IPS-18c (cell line): ENCODE data around the gene THEM4.

Experiments used
- H3K4me3 ChIP-seq: 2 replicates; pipeline ENCODE4 v1.7.0; 2013; ENCODE audit warnings: low read depth, mild to moderate bottlenecking, low read length, moderate library complexity; ENCODE audit not compliant: insufficient read depth
- H3K9me3 ChIP-seq: one replicate; pipeline ENCODE4 v1.6.1; 2013; ENCODE audit warnings: mild to moderate bottlenecking, low read length, moderate library complexity; ENCODE audit not compliant: control insufficient read depth, insufficient read depth

Gene THEM4

DNA sequence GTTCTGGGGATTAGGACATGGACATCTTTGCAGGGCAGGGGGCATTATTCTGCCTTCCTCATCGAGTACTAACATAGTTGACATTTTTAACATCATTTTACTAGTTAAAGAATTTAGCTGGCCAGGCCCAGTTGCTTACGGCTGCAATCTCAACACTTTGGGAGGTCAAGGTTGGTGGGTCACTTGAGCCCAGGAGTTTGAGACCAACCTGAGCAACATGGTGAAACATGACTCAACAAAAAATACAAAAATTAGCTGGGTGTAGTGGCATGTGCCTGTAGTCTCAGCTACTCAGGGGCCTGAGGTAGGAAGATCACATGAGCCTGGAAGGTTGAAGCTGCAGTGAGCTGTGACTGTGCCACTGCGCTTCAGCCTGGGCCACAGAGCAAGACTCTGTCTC lies 29.8 kb upstream of the THEM4 start:
- no peak overlapping the region for H3K4me3 ChIP-seq
- no peaks in the 10 kb centered on the region for H3K9me3 ChIP-seq

DNA sequence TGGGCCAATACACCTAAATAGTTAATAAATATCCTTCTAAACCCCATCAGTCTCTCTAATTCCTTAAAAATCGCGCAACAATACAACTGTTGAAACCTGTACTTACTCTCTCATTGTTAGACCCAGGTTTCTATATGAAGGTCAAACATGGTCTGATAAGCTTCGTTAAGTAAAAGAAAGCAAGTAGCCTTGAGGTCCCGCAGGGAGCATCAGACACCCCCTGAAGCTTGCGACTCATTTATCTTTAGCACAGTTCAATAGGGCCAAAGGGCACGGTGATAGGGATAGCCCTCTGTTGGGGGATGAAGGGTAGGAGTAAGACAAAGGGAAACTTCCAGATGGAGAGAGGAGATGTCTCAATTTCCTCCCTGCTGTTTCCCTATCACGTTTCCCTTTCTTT lies 27.3 kb upstream of the THEM4 start:
- Histone ChIP-seq H3K9me3 (no peaks in the 10 kb centered on the region), H3K4me3 (no peak overlapping the region)

DNA sequence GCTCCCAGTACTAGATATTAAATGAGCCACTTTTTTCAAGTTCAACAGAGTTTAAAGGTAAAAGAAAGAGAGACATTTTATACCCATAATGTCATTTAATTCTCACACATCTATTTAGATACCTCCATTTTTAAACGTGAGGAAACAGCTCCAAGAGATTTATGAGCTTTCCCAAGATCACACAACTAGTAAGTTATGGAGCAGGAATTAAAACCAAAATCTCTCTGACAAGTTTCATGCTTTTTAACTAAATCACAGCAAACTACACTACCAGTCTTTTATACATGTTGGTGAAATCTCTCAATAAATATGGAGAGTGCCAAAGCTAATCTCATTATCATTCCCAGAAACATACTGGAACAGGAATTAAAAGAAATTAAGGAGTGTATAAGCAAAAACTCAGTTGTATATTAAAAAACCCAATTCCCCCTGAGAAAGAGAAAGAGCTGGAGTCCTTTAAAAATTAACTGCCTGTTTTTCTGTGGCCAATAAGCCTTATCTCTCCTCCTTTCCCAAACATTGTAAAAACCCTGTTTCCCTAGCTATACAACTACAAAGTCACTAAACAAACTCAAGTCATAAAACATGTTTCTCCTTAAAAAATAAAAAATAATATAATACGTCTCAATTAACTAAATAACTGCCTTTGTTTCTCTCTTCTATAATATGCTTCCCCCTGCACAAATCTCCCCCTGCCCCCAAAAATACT lies 26.7 kb upstream of the THEM4 start:
- no peak overlapping the region for H3K4me3 ChIP-seq
- no peaks in the 10 kb centered on the region for H3K9me3 ChIP-seq

DNA sequence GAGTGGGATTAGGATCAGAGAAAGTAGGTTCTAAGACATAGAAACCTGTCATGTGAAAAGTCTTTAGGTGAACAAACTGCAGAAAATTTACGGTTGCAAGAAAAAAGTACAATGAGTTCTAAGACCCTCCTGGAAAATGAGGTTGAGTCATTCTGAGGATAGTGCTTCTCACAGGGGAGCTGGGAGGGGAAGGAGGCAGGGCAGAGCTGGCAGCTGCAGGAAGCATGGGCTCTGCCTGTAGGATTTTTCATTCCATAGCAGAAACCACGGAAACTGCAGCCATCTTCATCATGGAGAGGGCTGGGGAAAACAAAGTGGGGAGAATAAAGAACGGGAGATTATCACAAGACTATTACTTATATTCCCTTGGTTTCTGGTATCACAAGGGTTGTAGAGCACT lies 25.8 kb upstream of the THEM4 start:
- Histone ChIP-seq H3K9me3 (no peaks in the 10 kb centered on the region), H3K4me3 (no peak overlapping the region)

DNA sequence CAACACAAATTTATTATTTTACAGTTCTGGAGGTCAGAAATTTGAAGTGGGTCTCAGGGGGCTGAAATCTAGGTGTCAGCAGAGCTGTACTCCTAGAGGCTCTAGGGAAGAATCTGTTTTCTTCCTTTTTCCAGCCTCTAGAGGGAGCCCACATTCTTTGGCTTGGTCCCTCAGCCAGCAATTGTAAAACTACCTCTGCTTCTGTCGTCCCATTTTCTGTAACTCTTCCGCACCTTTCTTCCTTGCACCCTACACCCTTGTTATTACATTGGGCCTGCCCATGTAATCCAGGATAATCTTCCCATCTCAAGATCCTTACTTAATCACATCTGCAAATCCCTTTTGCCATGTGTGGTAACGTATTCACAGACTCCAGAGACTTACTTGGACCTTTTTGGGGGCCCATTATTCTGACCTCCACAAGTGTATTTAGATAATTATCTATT lies 24.8 kb upstream of the THEM4 start:
- Histone ChIP-seq H3K4me3 (no peak overlapping the region), H3K9me3 (no peaks in the 10 kb centered on the region)

DNA sequence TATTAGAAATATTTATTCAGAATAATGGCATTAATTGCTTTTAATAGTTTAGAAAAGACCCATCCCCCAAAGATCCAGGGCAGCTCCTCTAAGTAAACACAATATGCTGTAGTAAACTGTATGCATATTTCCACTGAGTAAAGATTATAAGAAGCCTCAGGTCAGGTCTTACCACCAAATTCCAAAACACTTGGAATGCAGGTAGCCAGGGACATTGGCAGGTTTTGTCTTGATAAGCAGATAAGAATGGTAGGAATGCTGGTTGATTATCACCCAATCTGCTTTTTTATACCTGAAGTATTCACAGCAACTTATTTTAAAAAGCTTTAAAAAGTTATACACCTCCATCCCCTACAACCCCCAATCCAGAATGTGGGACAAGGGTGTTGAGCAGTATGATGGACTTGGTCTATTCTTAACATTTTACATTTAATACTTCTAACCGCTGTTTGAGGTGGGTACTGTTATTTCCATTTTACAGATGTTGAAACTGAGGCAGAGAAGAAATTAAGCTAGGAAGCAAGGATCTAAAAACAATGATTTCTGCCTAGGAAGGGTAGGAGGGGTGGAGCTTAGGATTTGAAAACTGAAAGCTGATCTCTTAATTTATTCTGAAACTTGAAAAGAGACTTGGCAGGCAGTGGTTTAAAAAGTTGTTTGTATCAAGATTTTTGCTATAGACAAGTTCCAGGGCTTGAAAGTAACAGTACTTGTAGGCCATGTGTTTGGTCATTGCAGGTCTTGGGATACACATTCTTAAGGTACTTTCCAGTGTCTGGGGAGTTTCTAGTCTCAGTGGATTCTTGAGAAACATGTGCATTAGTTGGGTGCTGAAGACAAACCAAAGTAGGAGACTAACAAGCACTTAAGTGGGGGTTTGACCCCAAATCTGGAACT lies 15.6 kb upstream of the THEM4 start:
- no peak overlapping the region for H3K4me3 ChIP-seq
- no peaks in the 10 kb centered on the region for H3K9me3 ChIP-seq

DNA sequence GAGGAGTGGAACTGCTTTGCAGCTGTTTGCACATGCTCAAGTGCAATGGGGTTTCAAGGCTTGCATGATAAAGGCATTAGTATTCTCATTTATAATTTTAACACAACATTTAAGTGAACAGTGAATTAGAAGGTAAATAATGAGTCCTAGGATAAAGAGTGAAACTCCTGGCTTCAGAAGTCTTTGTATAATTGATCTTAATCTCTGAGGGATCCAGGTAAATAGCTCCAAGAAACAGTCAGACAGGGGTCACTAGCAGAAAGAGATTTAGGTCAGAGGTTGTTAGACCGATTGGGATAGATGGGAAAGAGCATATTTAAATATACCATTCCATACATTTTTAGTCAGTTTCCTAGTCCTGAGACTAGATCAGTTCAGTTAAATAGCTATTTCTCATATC lies 14.1 kb upstream of the THEM4 start:
- no peak overlapping the region for H3K4me3 ChIP-seq

DNA sequence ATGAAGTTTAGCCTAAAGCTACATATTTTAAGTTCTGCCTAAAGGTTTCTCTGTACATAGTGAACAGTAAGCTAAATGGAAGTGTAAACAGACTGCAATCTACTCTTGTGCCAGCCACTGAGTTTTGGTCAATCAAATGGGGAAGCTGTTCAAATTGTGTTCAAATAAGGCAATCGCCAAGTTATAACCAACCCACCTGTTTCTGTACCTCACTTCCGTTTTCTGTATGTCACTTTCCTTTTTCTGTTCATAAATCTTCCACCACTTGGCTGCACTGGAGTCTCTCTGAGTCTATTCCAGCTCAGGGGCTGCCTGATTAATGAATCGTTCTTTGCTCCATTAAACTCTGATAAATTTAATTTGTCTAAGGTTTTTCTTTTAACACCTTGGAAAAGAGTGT lies 10.8 kb upstream of the THEM4 start:
- no peaks in the 10 kb centered on the region for H3K9me3 ChIP-seq
- H3K4me3 ChIP-seq = no peak overlapping the region

More for the DNA sequence above, 14.1 kb upstream of the THEM4 start:
- no peaks in the 10 kb centered on the region for H3K9me3 ChIP-seq

DNA sequence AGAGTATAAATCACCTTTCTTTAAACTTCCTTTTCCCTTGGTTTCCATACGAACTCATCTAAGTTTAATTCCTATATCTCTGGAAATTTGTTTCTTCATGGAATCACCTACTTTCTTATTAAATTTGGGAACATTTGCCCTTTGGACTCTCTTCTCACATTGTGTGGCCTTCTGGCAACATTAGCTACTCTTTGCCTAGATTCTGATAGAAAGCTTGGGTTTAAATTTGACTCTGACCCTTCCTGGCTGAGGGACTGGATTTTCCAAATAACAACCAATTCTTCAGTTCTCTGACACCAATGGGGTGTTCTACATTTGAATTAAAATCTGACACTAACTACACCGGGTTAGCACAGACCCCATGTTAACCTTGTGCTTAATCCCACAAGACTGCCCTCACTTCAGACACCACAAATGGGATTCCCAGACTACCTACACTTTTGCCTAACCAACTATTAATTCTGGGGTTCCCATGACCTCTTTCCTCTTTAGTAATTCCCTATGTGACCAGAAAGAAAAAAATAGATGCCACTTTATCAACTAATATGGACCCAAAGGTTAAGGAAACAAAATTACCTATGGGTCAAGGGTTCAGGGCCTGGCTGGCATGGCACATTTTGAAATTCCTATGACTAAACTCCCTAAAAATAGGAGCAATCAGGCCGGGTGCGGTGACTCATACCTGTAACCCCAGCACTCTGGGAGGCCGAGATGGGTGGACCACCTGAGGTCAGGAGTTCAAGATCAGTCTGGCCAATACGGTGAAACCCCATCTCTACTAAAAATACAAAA lies 9.7 kb upstream of the THEM4 start:
- Histone ChIP-seq H3K4me3 (no peak overlapping the region), H3K9me3 (no peaks in the 10 kb centered on the region)

DNA sequence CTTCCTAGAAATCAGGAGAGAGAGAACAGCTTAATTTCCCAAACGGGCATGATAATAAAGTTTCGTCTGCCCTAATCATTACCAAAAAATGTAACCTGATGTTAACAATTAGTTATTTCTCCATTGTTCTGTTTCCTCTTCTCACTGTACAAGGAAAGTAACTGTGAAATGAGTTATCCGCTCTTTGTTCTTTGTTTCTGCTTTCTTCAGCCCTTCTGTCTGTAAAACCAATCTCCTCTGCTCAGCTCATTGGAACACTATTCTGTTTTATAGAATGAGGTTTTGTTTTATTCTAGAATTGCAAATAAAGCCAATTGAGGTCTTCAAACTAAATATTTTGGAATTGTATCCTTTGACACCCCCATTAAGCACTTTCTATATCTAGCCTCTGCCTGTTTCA lies 8.8 kb upstream of the THEM4 start:
- no peaks in the 10 kb centered on the region for H3K9me3 ChIP-seq
- no peak overlapping the region for H3K4me3 ChIP-seq

DNA sequence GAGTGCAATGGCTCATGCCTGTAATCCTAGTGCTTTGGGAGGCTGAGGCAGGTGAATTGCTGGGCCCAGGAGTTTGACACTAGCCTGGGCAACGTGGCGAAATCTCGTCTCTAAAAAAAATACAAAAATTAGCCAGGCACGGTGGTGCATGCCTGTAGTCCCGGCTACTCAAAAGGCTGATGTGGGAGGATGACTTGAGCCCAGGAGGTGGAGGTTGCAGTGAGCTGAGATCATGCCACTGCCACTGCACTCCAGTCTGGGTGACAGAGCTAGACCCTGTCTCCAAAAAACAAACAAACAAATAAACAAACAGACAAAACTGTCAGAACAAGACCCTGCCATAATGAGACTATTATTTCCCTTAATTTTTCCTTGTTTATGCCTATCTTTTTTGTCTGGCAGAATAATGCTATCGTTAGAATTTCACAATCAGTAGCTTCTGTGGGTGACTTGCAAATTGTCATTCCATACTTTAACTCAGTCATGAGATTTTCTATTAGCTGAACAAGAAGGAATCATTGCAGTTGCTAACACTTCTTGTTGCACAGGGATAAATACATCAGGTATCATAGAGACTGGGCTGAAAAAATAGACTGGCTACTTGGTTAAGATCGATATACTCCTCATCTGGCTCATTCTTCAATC lies 7.5 kb upstream of the THEM4 start:
- H3K9me3 ChIP-seq = no peaks in the 10 kb centered on the region
- no peak overlapping the region for H3K4me3 ChIP-seq

DNA sequence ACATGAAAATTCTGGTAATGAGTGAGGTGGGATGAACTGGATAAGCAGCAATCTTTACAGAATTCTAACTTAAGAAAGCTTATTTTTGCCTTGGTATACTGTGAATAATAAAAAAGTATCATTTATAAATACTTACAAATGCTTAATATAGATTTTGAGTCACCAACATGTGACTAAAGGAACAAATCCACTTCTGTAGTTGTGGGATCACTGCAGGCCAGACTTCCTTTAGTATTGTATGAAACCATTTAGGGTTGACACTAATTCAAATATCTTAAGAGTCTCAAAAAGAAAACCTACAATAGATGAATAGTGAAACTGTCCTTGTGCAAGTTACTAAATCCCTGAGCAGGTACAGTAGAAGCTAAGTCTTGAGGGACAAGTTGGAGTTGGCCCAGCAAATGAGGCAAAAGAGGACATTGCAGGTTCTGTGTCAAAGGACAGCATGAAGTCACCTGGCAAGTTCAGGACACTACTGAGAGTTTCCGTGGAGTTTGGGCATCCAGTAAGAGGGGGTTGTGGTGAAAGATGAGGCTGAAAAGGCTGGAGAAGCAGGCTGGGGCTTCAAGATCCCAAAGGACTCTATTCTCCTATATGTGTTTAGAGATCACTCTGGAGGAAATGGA lies 5.9 kb upstream of the THEM4 start:
- Histone ChIP-seq H3K9me3 (no peaks in the 10 kb centered on the region), H3K4me3 (no peak overlapping the region)

DNA sequence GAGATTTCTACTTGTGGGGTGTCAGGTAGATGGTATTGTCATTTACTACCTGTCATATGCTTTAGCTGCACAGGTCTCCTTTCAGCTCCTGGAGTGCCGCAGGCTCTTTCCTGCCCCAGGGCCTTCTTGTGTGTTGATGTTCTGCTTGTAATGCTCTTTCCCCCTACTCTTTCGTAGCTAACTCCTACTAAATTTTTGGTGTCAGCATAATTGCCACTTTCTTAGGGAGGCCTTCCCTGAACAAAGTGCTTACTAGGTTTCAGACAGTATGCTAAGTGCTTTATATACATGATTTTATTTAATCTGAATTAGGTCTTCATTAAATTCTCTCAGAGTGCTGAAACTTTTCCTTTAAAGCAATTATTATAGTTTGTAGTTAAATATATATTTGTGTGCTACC lies 4.8 kb upstream of the THEM4 start:
- Histone ChIP-seq H3K4me3 (no peak overlapping the region), H3K9me3 (no peaks in the 10 kb centered on the region)

DNA sequence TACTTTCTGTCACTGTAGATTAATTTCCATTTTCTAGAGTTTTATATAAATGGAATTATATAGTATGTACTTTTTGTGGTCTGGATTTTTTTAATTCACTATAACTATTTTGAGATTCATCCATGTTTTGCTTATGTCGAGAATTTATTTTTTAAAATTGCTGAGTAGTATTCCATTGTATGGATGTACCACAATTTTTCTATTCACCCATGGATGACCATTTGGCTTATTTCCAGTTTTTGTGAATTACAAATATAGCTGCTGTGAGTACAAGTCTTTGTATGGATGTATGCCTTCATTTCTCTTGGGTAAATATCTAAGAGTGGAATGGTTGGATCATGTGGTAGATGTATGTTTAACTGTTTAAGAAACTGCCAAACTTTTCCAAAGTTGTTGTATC lies 3.7 kb upstream of the THEM4 start:
- no peak overlapping the region for H3K4me3 ChIP-seq
- H3K9me3 ChIP-seq = no peaks in the 10 kb centered on the region

DNA sequence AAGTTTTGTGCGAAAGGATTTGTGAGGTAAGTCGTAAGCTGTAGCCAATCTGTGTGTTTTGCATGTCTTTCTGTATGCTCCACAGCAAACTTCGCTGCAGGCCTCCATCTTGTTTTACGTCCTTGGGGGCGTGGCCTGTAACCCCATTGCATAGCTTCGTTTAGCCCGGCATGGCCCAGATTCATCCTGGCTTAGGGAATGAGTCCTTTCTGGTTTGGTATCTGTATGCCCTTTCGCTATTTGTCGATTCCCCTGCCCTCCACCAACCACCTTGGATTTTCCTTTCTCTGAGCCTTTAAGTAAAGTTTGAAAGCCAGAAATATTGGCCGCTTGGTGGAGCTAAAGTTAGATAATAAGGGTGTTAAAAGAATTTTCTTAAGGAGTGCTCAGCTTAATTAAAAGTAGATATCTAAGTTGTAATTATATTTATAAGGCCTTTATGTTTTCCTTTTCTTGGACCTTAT lies 1.1 kb downstream of the THEM4 start:
- peaks cover 3% of the 10 kb centered on the region for H3K9me3 ChIP-seq
- H3K4me3 ChIP-seq = peak overlapping the region; percentile 84; the same call in 1 of the 2 replicates

DNA sequence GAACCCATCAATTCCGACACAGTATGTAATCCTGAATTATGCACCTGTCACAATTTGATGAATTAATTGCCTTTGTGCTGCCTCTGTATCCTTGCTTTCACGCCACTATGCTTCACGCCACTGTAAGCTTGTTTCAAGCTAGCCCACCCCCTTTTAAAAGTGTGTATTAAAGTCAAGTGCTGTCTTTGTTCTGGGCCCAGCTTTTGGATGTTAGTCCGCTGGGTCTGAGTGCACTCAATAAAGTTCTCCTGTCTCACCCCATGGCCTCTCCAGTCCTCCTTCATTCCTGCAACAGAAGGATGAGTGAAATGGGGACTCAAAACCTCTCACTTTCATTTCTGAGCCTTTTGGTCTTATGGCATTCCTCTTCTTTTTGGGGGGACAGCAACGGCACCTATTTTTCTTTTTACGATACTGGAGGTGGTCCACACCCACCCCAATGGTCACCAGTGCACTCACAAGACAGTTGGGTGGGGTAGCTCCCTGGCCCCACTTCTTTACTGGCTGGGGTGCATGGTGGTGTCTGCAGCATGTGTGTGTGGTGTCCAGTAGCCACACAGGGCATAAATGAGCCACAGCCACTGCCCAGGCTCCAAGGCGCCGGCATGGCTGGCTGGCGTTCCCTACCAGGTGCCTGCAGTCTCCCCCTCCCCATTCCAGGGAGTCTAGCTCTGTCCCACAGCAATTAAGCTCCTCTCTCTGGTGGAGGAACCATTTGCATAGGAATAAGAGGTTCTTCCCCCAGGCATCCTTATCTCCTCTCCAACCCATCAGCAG lies 1.8 kb downstream of the THEM4 start:
- Histone ChIP-seq H3K9me3 (peaks cover 5% of the 10 kb centered on the region), H3K4me3 (no peak overlapping the region)
